PFSK-1 (cell line): ENCODE results near the gene GTF2A1L.

Source experiments
- POLR2AphosphoS5 ChIP-seq: IDR thresholded peaks from 2 replicates; pipeline ENCODE4 v1.6.1; 2012; ENCODE audit warnings: low read depth, mild to moderate bottlenecking, control low read depth, low read length, moderate library complexity
- REST ChIP-seq, 2 experiments: IDR thresholded peaks; 2 replicates each; pipeline versions ENCODE4 v1.6.1 to v1.8.0; 2011 to 2012; ENCODE audit warnings: low read depth in 2 of 2, low read length in 2 of 2, control low read depth in 1 of 2, inconsistent platforms in 1 of 2, mild to moderate bottlenecking in 1 of 2, moderate library complexity in 1 of 2; ENCODE audit not compliant: insufficient read depth in 1 of 2
- SIN3A ChIP-seq: IDR thresholded peaks from 2 replicates; pipeline ENCODE4 v1.6.1; 2012; ENCODE audit warnings: mild to moderate bottlenecking, low read length, moderate library complexity, borderline replicate concordance; ENCODE audit not compliant: insufficient read depth
- TAF1 ChIP-seq: IDR thresholded peaks from 2 replicates; pipeline ENCODE4 v1.6.1; 2012; ENCODE audit warnings: low read length, control low read depth, borderline replicate concordance; ENCODE audit not compliant: insufficient read depth

- TF ChIP-seq POLR2AphosphoS5 (no peak), TAF1 (no peak), SIN3A (no peak), REST (IDR thresholded peaks at IDR 0.05; ENCODE audit: insufficient read depth in 1 of 2, low read depth in 2 of 2, low read length in 2 of 2) (no peak)
Measured at GRCh38 chr2:48590017-48590416, 27.6 kb upstream of the GTF2A1L start.
